ENCODE results near the gene TMEM109.

DNA sequence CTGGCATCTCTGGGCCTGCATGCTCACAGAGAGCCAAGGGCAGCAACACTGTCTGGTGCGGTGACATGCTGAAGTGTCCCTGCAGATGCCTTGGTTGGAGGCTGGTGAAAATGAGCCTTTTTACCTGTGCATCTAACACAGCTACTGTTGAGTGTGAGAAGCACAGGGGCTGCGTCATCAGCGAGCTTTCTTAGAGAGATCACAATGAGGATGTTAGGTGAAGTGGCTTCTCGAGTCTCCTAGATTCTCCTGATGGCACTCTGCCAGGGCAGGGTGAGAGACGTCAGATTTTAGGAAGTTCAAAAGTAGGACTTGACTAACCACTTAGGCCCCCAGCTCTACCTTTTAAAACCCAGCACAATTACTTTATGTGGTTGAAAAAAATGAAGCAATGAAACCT lies 41.6 kb downstream of the TMEM109 start:
- TF ChIP-seq POLR2A (IDR thresholded peaks at IDR 0.05) = no peak
- TF ChIP-seq, protein P1, sequence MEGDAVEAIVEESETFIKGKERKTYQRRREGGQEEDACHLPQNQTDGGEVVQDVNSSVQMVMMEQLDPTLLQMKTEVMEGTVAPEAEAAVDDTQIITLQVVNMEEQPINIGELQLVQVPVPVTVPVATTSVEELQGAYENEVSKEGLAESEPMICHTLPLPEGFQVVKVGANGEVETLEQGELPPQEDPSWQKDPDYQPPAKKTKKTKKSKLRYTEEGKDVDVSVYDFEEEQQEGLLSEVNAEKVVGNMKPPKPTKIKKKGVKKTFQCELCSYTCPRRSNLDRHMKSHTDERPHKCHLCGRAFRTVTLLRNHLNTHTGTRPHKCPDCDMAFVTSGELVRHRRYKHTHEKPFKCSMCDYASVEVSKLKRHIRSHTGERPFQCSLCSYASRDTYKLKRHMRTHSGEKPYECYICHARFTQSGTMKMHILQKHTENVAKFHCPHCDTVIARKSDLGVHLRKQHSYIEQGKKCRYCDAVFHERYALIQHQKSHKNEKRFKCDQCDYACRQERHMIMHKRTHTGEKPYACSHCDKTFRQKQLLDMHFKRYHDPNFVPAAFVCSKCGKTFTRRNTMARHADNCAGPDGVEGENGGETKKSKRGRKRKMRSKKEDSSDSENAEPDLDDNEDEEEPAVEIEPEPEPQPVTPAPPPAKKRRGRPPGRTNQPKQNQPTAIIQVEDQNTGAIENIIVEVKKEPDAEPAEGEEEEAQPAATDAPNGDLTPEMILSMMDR (IDR thresholded peaks at IDR 0.05) = no peak
